Left lung (tissue), 10 donors: ENCODE data around the gene MAOA. TPM values are rescaled to one million over a fixed set of nuclear protein-coding genes. Genes with fewer than 3 reads are reported as not detected.

Experiments
- ATAC-seq: fragments of 200-7000 bp; cut with Tn5 transposase; one replicate; pipeline ENCODE4 v1.9.1; 2020; ENCODE audit warnings: moderate library complexity
- DNase-seq, 4 donors: peaks; one replicate each; pipeline ENCODE4 v3.0.0-alpha.2; 2013 to 2020
- H3K27ac ChIP-seq, 2 donors: fragments of 200-600 bp; sonication (generic) in 1 of 2; one replicate each; pipeline versions ENCODE4 v1.5.0 to v1.8.0; 2020 to 2021
- H3K27me3 ChIP-seq, 2 donors: fragments of 200-600 bp; sonication (generic) in 1 of 2; one replicate each; pipeline versions ENCODE4 v1.5.0 to v1.8.0; 2020 to 2021
- H3K36me3 ChIP-seq, 2 donors: fragments of 200-600 bp; sonication (generic) in 1 of 2; one replicate each; pipeline versions ENCODE4 v1.5.0 to v1.8.0; 2020 to 2021
- H3K4me1 ChIP-seq, 2 donors: fragments of 200-600 bp; one replicate each; pipeline ENCODE4 v1.8.0; 2021
- H3K4me3 ChIP-seq, 2 donors: fragments of 200-600 bp; sonication (generic) in 1 of 2; one replicate each; pipeline versions ENCODE4 v1.5.0 to v1.8.0; 2020 to 2021; ENCODE audit warnings: mild to moderate bottlenecking in 1 of 2
- H3K9me3 ChIP-seq, 2 donors: fragments of 200-600 bp; sonication (generic) in 1 of 2; one replicate each; pipeline versions ENCODE4 v1.5.0 to v1.8.0; 2020 to 2021
- intact Hi-C, 2 donors: fragments of 100-400 bp; cut with DNase I; formaldehyde crosslinking; loops; one replicate each; pipeline versions ENCODE4 v1.11.2 to v1.14.2; 2022
- polyA plus RNA-seq, 6 donors: library from polyadenylated mRNA; unstranded; fragments of 120-200 nt; gene quantifications; one replicate each; pipeline ENCODE4 v1.2.1, GENCODE V29; 2013; ENCODE audit not compliant: insufficient read length in 6 of 6
- total RNA-seq, 2 donors: library from RNA; stranded (reverse); fragmentation: NEBNext Ultra II Directional; extraction: Animal tissue kit (Norgen Biotek cat#: 25700); gene quantifications; one replicate each; pipeline ENCODE4 v1.2.1, GENCODE V29; 2021
- TF ChIP-seq, protein P1 (sequence below), 2 donors: fragments of 200-600 bp; sonication (generic) in 1 of 2; IDR thresholded peaks; one replicate each; pipeline versions ENCODE4 v1.5.0 to v1.8.0; 2021; ENCODE audit warnings: antibody characterized with exemption in 2 of 2
- donor health status: DM: no; HTN: yes; CAD: no.
- donor health status: DM: no; HTN: no; CAD: no.

Gene MAOA
- total and polyA plus RNA-seq, 8 donors, result 54.2 to 159 (median 56.1) TPM

DNA sequence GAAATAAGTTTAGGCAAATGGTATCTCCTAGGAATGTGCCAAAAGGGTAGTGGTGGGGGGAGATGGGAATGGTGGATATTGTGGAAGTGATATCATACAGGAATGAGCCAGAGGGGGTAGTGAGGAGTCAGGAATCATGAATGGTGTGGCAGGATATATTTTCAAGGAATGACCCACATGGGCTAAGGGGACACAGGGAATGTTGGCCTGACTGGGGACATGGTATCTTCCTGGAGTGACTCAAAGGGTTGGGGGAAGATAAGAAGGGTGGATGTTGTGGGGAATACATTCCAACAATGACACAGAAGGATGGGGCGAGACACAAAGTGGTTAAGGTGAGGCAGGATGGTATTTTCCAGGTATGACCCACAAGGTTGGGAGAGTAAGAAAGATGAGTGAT lies 60.6 kb downstream of the MAOA start:
- H3K4me1 ChIP-seq, result no peaks in the 10 kb centered on the region
- intact Hi-C loops, result no loop called here
- H3K9me3 ChIP-seq, result no peaks in the 10 kb centered on the region
- H3K27ac ChIP-seq, result no peak overlapping the region
- no peak for DNase-seq
- no peaks in the 10 kb centered on the region for H3K27me3 ChIP-seq
- H3K4me3 ChIP-seq, result no peak overlapping the region
- peaks cover 0 to 8% of the 10 kb centered on the region in 2 donors for H3K36me3 ChIP-seq
- TF ChIP-seq, protein P1, sequence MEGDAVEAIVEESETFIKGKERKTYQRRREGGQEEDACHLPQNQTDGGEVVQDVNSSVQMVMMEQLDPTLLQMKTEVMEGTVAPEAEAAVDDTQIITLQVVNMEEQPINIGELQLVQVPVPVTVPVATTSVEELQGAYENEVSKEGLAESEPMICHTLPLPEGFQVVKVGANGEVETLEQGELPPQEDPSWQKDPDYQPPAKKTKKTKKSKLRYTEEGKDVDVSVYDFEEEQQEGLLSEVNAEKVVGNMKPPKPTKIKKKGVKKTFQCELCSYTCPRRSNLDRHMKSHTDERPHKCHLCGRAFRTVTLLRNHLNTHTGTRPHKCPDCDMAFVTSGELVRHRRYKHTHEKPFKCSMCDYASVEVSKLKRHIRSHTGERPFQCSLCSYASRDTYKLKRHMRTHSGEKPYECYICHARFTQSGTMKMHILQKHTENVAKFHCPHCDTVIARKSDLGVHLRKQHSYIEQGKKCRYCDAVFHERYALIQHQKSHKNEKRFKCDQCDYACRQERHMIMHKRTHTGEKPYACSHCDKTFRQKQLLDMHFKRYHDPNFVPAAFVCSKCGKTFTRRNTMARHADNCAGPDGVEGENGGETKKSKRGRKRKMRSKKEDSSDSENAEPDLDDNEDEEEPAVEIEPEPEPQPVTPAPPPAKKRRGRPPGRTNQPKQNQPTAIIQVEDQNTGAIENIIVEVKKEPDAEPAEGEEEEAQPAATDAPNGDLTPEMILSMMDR (IDR thresholded peaks at IDR 0.05), result no peak
- no peak for ATAC-seq

DNA sequence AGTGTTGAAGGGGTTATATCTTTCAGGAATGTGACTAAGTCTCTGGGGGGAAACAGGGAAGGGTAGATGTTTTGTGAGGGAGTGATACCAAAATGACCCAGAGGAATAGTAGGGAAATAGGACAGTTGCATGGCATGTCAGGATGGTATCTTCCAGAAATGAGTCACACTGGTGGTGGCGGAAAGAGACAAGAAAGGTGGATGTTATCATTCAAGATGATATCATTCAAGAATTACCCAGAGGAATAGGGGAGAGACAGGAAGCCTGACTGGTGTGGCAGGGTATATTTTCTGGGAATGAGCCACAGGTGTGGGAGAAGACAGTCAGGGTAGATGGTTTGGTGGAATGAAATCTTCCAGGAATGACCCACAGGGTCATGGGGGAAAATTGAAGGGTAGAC lies 61.1 kb downstream of the MAOA start:
- DNase-seq, result no peak
- Histone ChIP-seq H3K4me3 (no peak overlapping the region), H3K36me3 (peaks cover 0 to 8% of the 10 kb centered on the region in 2 donors), H3K9me3 (no peaks in the 10 kb centered on the region), H3K27ac (no peak overlapping the region), H3K4me1 (no peaks in the 10 kb centered on the region), H3K27me3 (no peaks in the 10 kb centered on the region)
- intact Hi-C loops, result no loop called here
- no peak for ATAC-seq
- TF ChIP-seq, protein P1 (IDR thresholded peaks at IDR 0.05), result no peak

DNA sequence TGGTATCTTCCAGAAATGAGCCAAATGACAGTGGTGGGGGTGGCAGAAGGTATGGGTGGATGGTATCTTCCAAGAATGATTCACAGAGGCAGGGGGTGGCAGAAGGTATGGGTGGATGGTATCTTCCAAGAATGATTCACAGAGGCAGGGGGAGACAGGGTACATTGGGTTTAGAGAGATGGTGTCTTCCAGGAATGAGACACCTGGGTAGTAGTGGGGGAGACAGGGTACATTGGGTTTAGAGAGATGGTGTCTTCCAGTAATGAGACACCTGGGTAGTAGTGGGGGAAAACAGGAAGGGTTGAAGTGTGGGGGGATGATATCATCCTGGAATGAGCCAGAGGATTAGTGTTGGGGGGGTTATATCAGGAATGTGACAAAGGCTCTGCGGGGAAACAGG lies 62.0 kb downstream of the MAOA start:
- ATAC-seq (no peak), DNase-seq (no peak)
- H3K27ac ChIP-seq, result no peak overlapping the region
- H3K4me3 ChIP-seq, result no peak overlapping the region
- H3K4me1 ChIP-seq, result no peaks in the 10 kb centered on the region
- intact Hi-C loops, result no loop called here
- peaks cover 0 to 1% of the 10 kb centered on the region in 2 donors for H3K36me3 ChIP-seq
- no peaks in the 10 kb centered on the region for H3K27me3 ChIP-seq
- TF ChIP-seq, protein P1 (IDR thresholded peaks at IDR 0.05), result no peak
- H3K9me3 ChIP-seq, result no peaks in the 10 kb centered on the region

DNA sequence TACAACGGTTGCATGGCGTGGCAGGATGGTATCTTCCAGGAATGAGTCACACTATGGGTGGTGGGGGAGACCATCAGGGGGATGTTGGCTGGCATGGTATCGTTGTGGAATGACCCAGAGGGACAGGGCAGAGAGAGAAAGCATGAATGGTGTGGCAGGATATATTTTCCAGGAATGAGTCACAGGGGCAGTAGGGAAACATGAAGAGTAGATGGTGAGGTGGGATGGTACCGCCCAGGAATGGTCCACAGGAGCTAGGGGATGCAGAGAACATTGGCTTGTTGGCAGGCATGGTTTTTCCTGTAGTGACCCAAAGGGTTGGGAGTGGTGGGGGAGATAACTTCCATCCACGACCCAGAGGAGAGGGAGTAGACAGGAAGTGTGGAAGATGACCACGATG lies 62.4 kb downstream of the MAOA start:
- no peak for DNase-seq
- H3K36me3 ChIP-seq, result no peaks in the 10 kb centered on the region
- H3K27me3 ChIP-seq, result no peaks in the 10 kb centered on the region
- no peak overlapping the region for H3K4me3 ChIP-seq
- intact Hi-C loops, result no loop called here
- no peak for ATAC-seq
- TF ChIP-seq, protein P1 (IDR thresholded peaks at IDR 0.05), result no peak
- no peak overlapping the region for H3K27ac ChIP-seq
- H3K9me3 ChIP-seq, result no peaks in the 10 kb centered on the region
- no peaks in the 10 kb centered on the region for H3K4me1 ChIP-seq

DNA sequence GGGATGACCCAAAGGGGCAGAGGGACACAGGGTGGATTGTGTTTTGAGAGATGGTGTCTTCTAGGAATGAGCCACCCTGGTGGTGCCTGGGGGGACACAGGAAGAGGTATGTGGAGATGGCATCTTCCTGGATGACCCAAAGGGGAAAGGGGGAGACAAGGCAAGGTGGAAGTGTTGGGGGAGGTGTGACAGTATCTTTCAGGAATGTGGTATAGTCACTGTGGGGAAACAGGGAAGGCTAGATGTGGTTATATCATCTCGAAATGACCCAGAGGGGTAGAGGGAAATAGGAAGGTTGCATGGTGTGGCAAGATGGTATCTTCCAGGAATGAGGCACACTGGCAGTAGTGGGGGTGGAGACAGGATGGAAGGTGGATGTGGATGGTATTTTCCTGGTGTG lies 62.9 kb downstream of the MAOA start:
- no peak overlapping the region for H3K4me3 ChIP-seq
- H3K27me3 ChIP-seq, result no peaks in the 10 kb centered on the region
- DNase-seq (no peak), ATAC-seq (no peak)
- no peaks in the 10 kb centered on the region for H3K4me1 ChIP-seq
- no peaks in the 10 kb centered on the region for H3K36me3 ChIP-seq
- no peak overlapping the region for H3K27ac ChIP-seq
- TF ChIP-seq, protein P1 (IDR thresholded peaks at IDR 0.05), result no peak
- H3K9me3 ChIP-seq, result no peaks in the 10 kb centered on the region
- intact Hi-C loops, result no loop called here
